Fibroblast of lung (primary cell): Measurements from ENCODE around the gene INTS15. TPM values are rescaled to one million over a fixed set of nuclear protein-coding genes. Genes with fewer than 3 reads are reported as not detected.

ENCODE experiments used
- DNase-seq, 2 donors: peaks; one replicate each; pipeline versions ENCODE4 v3.0.0 to v3.0.0-alpha.2; 2010; ENCODE audit warnings: low read depth in 2 of 2
- H2AFZ ChIP-seq: 2 replicates; pipeline ENCODE4 v1.5.1; 2012; ENCODE audit warnings: low read length, control low read depth, inconsistent platforms
- H3K27ac ChIP-seq: 2 replicates; pipeline ENCODE4 v1.5.1; 2011; ENCODE audit warnings: low read length, control low read depth; ENCODE audit not compliant: insufficient read depth
- H3K27me3 ChIP-seq: 2 replicates; pipeline ENCODE4 v1.5.1; 2011; ENCODE audit warnings: mild to moderate bottlenecking, low read length; ENCODE audit not compliant: control insufficient read depth, insufficient read depth
- H3K36me3 ChIP-seq: 2 replicates; pipeline ENCODE4 v1.5.1; 2011; ENCODE audit warnings: low read length; ENCODE audit not compliant: control insufficient read depth, insufficient read depth
- H3K4me1 ChIP-seq: 2 replicates; pipeline ENCODE4 v1.5.1; 2011; ENCODE audit warnings: low read length; ENCODE audit not compliant: control insufficient read depth, insufficient read depth; ENCODE audit errors: extremely low read depth
- H3K4me2 ChIP-seq: 2 replicates; pipeline ENCODE4 v1.5.1; 2011; ENCODE audit warnings: low read length, control low read depth; ENCODE audit not compliant: insufficient read depth; ENCODE audit errors: extremely low read depth
- H3K4me3 ChIP-seq, 4 experiments: fragments of 200-600 bp in 1 of 4; sonication (generic) in 1 of 4; replicated peaks in 1 of 4; 2 replicates each; pipeline ENCODE4 v1.5.1; 2011 to 2016; ENCODE audit warnings: low read length in 4 of 4, low read depth in 3 of 4, mild to moderate bottlenecking in 3 of 4, control low read depth in 2 of 4, inconsistent platforms in 1 of 4, mixed read lengths in 1 of 4; ENCODE audit not compliant: insufficient read depth in 1 of 4; ENCODE audit errors: control extremely low read depth in 1 of 4
- H3K79me2 ChIP-seq: 2 replicates; pipeline ENCODE4 v1.5.1; 2012; ENCODE audit warnings: mild to moderate bottlenecking, low read length, inconsistent platforms; ENCODE audit not compliant: control insufficient read depth, insufficient read depth
- H3K9ac ChIP-seq: 2 replicates; pipeline ENCODE4 v1.5.1; 2011; ENCODE audit warnings: mild to moderate bottlenecking, low read length, control low read depth; ENCODE audit not compliant: insufficient read depth
- H3K9me3 ChIP-seq: 2 replicates; pipeline ENCODE4 v1.5.1; 2012; ENCODE audit warnings: low read depth, low read length; ENCODE audit not compliant: control insufficient read depth, insufficient read depth
- H4K20me1 ChIP-seq: 2 replicates; pipeline ENCODE4 v1.5.1; 2011; ENCODE audit warnings: low read length; ENCODE audit not compliant: control insufficient read depth, insufficient read depth; ENCODE audit errors: extremely low read depth
- EZH2 ChIP-seq: IDR thresholded peaks from 2 replicates; pipeline ENCODE4 v1.5.1; 2012; ENCODE audit warnings: low read length, control low read depth, mild to moderate bottlenecking; ENCODE audit errors: missing control alignments
- polyA plus RNA-seq, 2 donors: library from polyadenylated mRNA; depleted of rRNA in 1 of 2; stranded (reverse) in 1 of 2; unstranded in 1 of 2; fragments of >200 nt; gene quantifications; 2 replicates each; pipeline ENCODE4 v1.2.1, GENCODE V29; 2011 to 2012; ENCODE audit warnings: missing spikeins in 1 of 2
- total RNA-seq: library from RNA; depleted of rRNA; stranded (reverse); fragments of >200 nt; gene quantifications from 2 replicates; pipeline ENCODE4 v1.2.1, GENCODE V29; 2014
- TF ChIP-seq, protein P1 (sequence below), 2 donors: IDR thresholded peaks in 1 of 2; conservative IDR thresholded peaks in 1 of 2; 1 replicate in 1 of 2; 2 replicates in 1 of 2; pipeline ENCODE4 v1.5.1; 2011 to 2012; ENCODE audit warnings: low read length in 2 of 2, control low read depth in 1 of 2, inconsistent platforms in 1 of 2, low read depth in 1 of 2, mild to moderate bottlenecking in 1 of 2

The INTS15 gene
- total and polyA plus RNA-seq, 2 donors (not counting 1 experiment from before 2014, with no cell fraction given), result 7.1 to 11.7 TPM

DNA sequence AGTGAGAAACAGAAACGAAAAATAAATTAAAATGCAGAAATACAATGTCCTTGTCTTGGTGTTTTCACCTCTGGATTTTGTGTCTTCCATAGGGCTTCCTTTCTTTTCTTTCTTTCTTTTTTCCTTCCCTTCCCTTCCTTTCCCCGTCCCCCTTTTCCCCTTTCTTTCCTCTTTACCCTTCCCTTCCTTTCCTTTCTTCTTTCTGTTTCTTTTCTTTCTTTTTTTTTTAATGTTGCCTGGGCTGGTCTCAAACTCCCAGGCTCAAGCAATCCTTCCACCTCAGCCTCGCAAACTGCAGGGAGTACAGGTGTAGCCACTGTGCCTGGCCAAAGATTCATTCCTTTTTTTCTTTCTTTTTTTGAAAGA, 34.4 kb downstream of the INTS15 start:
- TF ChIP-seq EZH2, result no peak
- TF ChIP-seq, protein P1, sequence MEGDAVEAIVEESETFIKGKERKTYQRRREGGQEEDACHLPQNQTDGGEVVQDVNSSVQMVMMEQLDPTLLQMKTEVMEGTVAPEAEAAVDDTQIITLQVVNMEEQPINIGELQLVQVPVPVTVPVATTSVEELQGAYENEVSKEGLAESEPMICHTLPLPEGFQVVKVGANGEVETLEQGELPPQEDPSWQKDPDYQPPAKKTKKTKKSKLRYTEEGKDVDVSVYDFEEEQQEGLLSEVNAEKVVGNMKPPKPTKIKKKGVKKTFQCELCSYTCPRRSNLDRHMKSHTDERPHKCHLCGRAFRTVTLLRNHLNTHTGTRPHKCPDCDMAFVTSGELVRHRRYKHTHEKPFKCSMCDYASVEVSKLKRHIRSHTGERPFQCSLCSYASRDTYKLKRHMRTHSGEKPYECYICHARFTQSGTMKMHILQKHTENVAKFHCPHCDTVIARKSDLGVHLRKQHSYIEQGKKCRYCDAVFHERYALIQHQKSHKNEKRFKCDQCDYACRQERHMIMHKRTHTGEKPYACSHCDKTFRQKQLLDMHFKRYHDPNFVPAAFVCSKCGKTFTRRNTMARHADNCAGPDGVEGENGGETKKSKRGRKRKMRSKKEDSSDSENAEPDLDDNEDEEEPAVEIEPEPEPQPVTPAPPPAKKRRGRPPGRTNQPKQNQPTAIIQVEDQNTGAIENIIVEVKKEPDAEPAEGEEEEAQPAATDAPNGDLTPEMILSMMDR (conservative IDR thresholded peaks at IDR 0.05 in 1 of 2, IDR thresholded peaks at IDR 0.05 in 1 of 2; ENCODE audit: low read depth in 1 of 2, low read length in 2 of 2), result no peak
- Histone ChIP-seq H3K27me3 (no peaks in the 10 kb centered on the region), H3K9me3 (no peaks in the 10 kb centered on the region), H3K4me3 (no peak overlapping the region), H3K79me2 (no peaks in the 10 kb centered on the region), H3K4me2 (no peak overlapping the region), H3K9ac (no peak overlapping the region), H3K4me1 (no peaks in the 10 kb centered on the region), H3K27ac (no peak overlapping the region), H4K20me1 (no peaks in the 10 kb centered on the region), H2AFZ (no peak overlapping the region), H3K36me3 (no peaks in the 10 kb centered on the region)
- no peak for DNase-seq

DNA sequence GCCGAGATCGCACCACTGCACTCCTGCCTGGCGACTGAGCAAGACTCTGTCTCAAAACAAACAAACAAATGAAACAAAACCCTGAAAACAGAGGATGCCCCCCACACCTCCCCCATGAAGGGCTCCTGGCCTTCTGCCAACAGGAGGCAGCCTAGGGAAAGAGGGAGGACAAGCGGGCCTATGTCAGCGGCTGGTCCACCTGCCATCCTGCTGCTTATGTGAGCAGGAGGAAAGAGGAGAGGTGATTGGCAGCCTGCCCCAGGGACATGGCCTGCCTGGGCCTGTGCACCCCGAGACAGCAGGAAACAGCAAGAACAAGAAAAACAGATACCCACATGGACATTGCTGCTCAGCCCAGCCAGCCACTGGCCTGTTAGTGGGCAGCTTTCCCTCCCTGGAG, 38.2 kb downstream of the INTS15 start:
- TF ChIP-seq, protein P1 (conservative IDR thresholded peaks at IDR 0.05 in 1 of 2, IDR thresholded peaks at IDR 0.05 in 1 of 2; ENCODE audit: low read depth in 1 of 2, low read length in 2 of 2), result no peak
- TF ChIP-seq EZH2, result no peak
- no peak overlapping the region for H3K4me2 ChIP-seq
- no peaks in the 10 kb centered on the region for H3K27me3 ChIP-seq
- no peaks in the 10 kb centered on the region for H3K9me3 ChIP-seq
- H4K20me1 ChIP-seq, result no peaks in the 10 kb centered on the region
- DNase-seq, result no peak
- no peaks in the 10 kb centered on the region for H3K36me3 ChIP-seq
- no peaks in the 10 kb centered on the region for H3K79me2 ChIP-seq
- no peak overlapping the region for H3K4me3 ChIP-seq
- no peak overlapping the region for H3K27ac ChIP-seq
- H3K9ac ChIP-seq, result no peak overlapping the region
- H2AFZ ChIP-seq, result no peak overlapping the region
- no peaks in the 10 kb centered on the region for H3K4me1 ChIP-seq

- Histone ChIP-seq H4K20me1 (no peaks in the 10 kb centered on the region), H3K79me2 (no peaks in the 10 kb centered on the region), H3K4me1 (no peaks in the 10 kb centered on the region), H3K36me3 (no peaks in the 10 kb centered on the region), H2AFZ (no peak overlapping the region), H3K9ac (no peak overlapping the region), H3K4me3 (no peak overlapping the region), H3K9me3 (no peaks in the 10 kb centered on the region), H3K4me2 (no peak overlapping the region), H3K27ac (no peak overlapping the region), H3K27me3 (no peaks in the 10 kb centered on the region)
- no peak for TF ChIP-seq EZH2
- TF ChIP-seq, protein P1 (conservative IDR thresholded peaks at IDR 0.05 in 1 of 2, IDR thresholded peaks at IDR 0.05 in 1 of 2; ENCODE audit: low read depth in 1 of 2, low read length in 2 of 2), result no peak
- DNase-seq, result no peak
Measured at GRCh38 chr7:6630007-6630849, 40.4 kb downstream of the INTS15 start.
